ENCODE measurements around the gene PAK1.

The PAK1 gene

GRCh38 chr11:77468527-77468926, 5.4 kb downstream of the PAK1 start:
- no peak for DNase-seq (ENCODE audit: extremely low read depth, low read depth)
- TF ChIP-seq CTCF (IDR thresholded peaks at IDR 0.05; ENCODE audit: low read depth, low read length) = no peak

- DNase-seq (ENCODE audit: extremely low read depth, low read depth) = no peak
- TF ChIP-seq CTCF (IDR thresholded peaks at IDR 0.05; ENCODE audit: low read depth, low read length) = no peak
Observed at GRCh38 chr11:77467993-77468392, 5.9 kb downstream of the PAK1 start.

GRCh38 chr11:77467233-77467632, 6.7 kb downstream of the PAK1 start:
- no peak for TF ChIP-seq CTCF (IDR thresholded peaks at IDR 0.05; ENCODE audit: low read depth, low read length)
- DNase-seq (ENCODE audit: extremely low read depth, low read depth) = no peak

GRCh38 chr11:77457340-77457739, 16.6 kb downstream of the PAK1 start:
- no peak for TF ChIP-seq CTCF (IDR thresholded peaks at IDR 0.05; ENCODE audit: low read depth, low read length)
- DNase-seq (ENCODE audit: extremely low read depth, low read depth) = no peak

GRCh38 chr11:77455740-77456139, 18.2 kb downstream of the PAK1 start:
- DNase-seq (ENCODE audit: extremely low read depth, low read depth) = no peak
- TF ChIP-seq CTCF (IDR thresholded peaks at IDR 0.05; ENCODE audit: low read depth, low read length) = no peak

GRCh38 chr11:77454867-77455655, 18.8 kb downstream of the PAK1 start:
- TF ChIP-seq CTCF (IDR thresholded peaks at IDR 0.05; ENCODE audit: low read depth, low read length) = no peak
- DNase-seq (ENCODE audit: extremely low read depth, low read depth) = no peak

GRCh38 chr11:77450227-77450626, 23.7 kb downstream of the PAK1 start:
- no peak for DNase-seq (ENCODE audit: extremely low read depth, low read depth)
- no peak for TF ChIP-seq CTCF (IDR thresholded peaks at IDR 0.05; ENCODE audit: low read depth, low read length)
